Stomach (tissue), 4 donors: ENCODE data around the gene FKBP10.

Experiments used
- CTCF ChIP-seq, 7 experiments: fragments of 450-650 bp in 4 of 7; fragments of 200-600 bp in 3 of 7; sonication (generic) in 3 of 7; IDR thresholded peaks; one replicate each; pipeline ENCODE4 v1.5.1; 2016 to 2019; ENCODE audit warnings: antibody characterized with exemption in 7 of 7, control low read depth in 2 of 7, mild to moderate bottlenecking in 1 of 7
- POLR2AphosphoS5 ChIP-seq, 3 donors: sonication (generic); formaldehyde crosslinking; IDR thresholded peaks; one replicate each; pipeline ENCODE4 v1.6.1; 2016; ENCODE audit warnings: antibody characterized with exemption in 3 of 3

- TF ChIP-seq CTCF (IDR thresholded peaks at IDR 0.05) = no peak
- TF ChIP-seq POLR2AphosphoS5 (IDR thresholded peaks at IDR 0.05) = peak; percentile 24 to 89 (median 71)
These were observed 39.6 kb upstream of the FKBP10 start for GRCh38 chr17:41773190-41773588.
